GM12878 (cell line): ENCODE measurements around the gene ASPHD1. TPM values are rescaled to one million over a fixed set of nuclear protein-coding genes. Genes with fewer than 3 reads are reported as not detected.

Source experiments
- ATAC-seq: fragments of 200-7000 bp; cut with Tn5 transposase; 3 replicates; pipeline ENCODE4 v1.9.1; 2020; ENCODE audit warnings: mild to moderate bottlenecking, moderate library complexity
- BruUV-seq: library from RNA; stranded (reverse); fragments of 400-500 nt; replicated peaks from 2 replicates; lab custom pipeline; 2021; lab: Mats Ljungman, UMichigan
- CTCF ChIA-PET: fragments of 300-600 bp; sonication (Branson Sonifier 250); formaldehyde crosslinking; extraction: SDS; loops from one replicate; lab custom pipeline; 2021; ENCODE audit warnings: inconsistent platforms; lab: Yijun Ruan, JAX
- POLR2A ChIA-PET: fragments of 350-600 bp; formaldehyde crosslinking; extraction: SDS; loops from one replicate; lab custom pipeline; 2021; ENCODE audit warnings: inconsistent platforms; lab: Charles Lee
- RAD21 ChIA-PET: fragments of 300-600 bp; sonication (Branson Sonifier 250); formaldehyde crosslinking; loops from one replicate; lab custom pipeline; 2023; ENCODE audit warnings: antibody characterized with exemption; ENCODE audit not compliant: unreplicated experiment; lab: Charles Lee
- SMC1A ChIA-PET: fragments of 300-600 bp; sonication (Branson Sonifier 250); formaldehyde crosslinking; loops from one replicate; lab custom pipeline; 2023; ENCODE audit not compliant: unreplicated experiment, uncharacterized antibody; lab: Charles Lee
- DNase-seq: peaks from one replicate; pipeline ENCODE4 v3.0.0-alpha.2; 2011; ENCODE audit warnings: low read depth, low spot score
- FAIRE-seq: peaks from 3 replicates; lab custom pipeline; 2011; peaks lifted over from hg19 to GRCh38; lab: Jason Lieb, UNC
- H2AFZ ChIP-seq: 2 replicates; pipeline ENCODE4 v1.6.0; 2011; ENCODE audit warnings: low read depth, low read length, control low read depth; ENCODE audit not compliant: control insufficient read depth
- H3K27ac ChIP-seq: 2 replicates; pipeline ENCODE4 v1.5.1; 2011; ENCODE audit warnings: control low read depth; ENCODE audit not compliant: control insufficient read depth, insufficient read depth
- H3K27me3 ChIP-seq, 2 experiments: replicated peaks in 1 of 2; 2 replicates each; pipeline versions ENCODE4 v1.6.0 to v1.6.1; 2011; ENCODE audit warnings: low read length in 1 of 2; ENCODE audit not compliant: control insufficient read depth in 2 of 2, insufficient read depth in 2 of 2
- H3K36me3 ChIP-seq, 2 experiments: 2 replicates each; pipeline ENCODE4 v1.5.1; 2011; ENCODE audit warnings: low read length in 1 of 2; ENCODE audit not compliant: control insufficient read depth in 2 of 2, insufficient read depth in 2 of 2
- H3K4me1 ChIP-seq: 2 replicates; pipeline ENCODE4 v1.6.1; 2011; ENCODE audit warnings: mild to moderate bottlenecking, low read length, moderate library complexity, mixed read lengths; ENCODE audit not compliant: control insufficient read depth, insufficient read depth
- H3K4me2 ChIP-seq: 2 replicates; pipeline ENCODE4 v1.6.0; 2011; ENCODE audit warnings: control low read depth; ENCODE audit not compliant: control insufficient read depth, insufficient read depth
- H3K4me3 ChIP-seq: fragments of 200-600 bp; sonication (generic); 2 replicates; pipeline ENCODE4 v1.5.1; 2016
- H3K79me2 ChIP-seq: 2 replicates; pipeline ENCODE4 v1.6.0; 2011; ENCODE audit warnings: low read length; ENCODE audit not compliant: control insufficient read depth, insufficient read depth
- H3K9ac ChIP-seq: 2 replicates; pipeline ENCODE4 v1.8.0; 2011; ENCODE audit warnings: low read length, control low read depth, mixed read lengths; ENCODE audit not compliant: control insufficient read depth, insufficient read depth
- H3K9me3 ChIP-seq: replicated peaks from 3 replicates; pipeline ENCODE4 v1.5.1; 2011; ENCODE audit warnings: mild to moderate bottlenecking, low read length; ENCODE audit not compliant: control insufficient read depth, insufficient read depth
- H4K20me1 ChIP-seq: 2 replicates; pipeline ENCODE4 v1.6.0; 2011; ENCODE audit not compliant: control insufficient read depth, insufficient read depth
- ATF3 ChIP-seq: IDR thresholded peaks from 2 replicates; pipeline ENCODE4 v1.6.1; 2011; ENCODE audit warnings: low read depth, mild to moderate bottlenecking, low read length, moderate library complexity, borderline replicate concordance; ENCODE audit errors: extremely low read depth
- CBX5 ChIP-seq: sonication (generic); IDR thresholded peaks from 2 replicates; pipeline ENCODE4 v1.6.1; 2016; ENCODE audit warnings: low read depth, moderate library complexity, mild to moderate bottlenecking, inconsistent platforms
- FOS ChIP-seq: IDR thresholded peaks from 3 replicates; pipeline ENCODE4 v1.6.1; 2011; ENCODE audit warnings: borderline replicate concordance; ENCODE audit not compliant: insufficient read length; ENCODE audit errors: extremely low read depth
- GATAD2B ChIP-seq: fragments of 450-650 bp; conservative IDR thresholded peaks from 2 replicates; pipeline ENCODE4 v1.6.1; 2017; ENCODE audit warnings: low read depth, mild to moderate bottlenecking, moderate library complexity
- RBBP5 ChIP-seq: fragments of 200-600 bp; sonication (generic); conservative IDR thresholded peaks from 2 replicates; pipeline ENCODE4 v1.6.1; 2016
- RFX5 ChIP-seq: IDR thresholded peaks from 2 replicates; pipeline ENCODE4 v1.6.1; 2011; ENCODE audit warnings: low read depth, low read length, improper control_type of control experiment
- SIX5 ChIP-seq: IDR thresholded peaks from 2 replicates; pipeline ENCODE4 v1.6.1; 2011; ENCODE audit warnings: mild to moderate bottlenecking, low read depth, low read length, moderate library complexity; ENCODE audit not compliant: severe bottlenecking
- ZNF384 ChIP-seq: IDR thresholded peaks from 2 replicates; pipeline ENCODE4 v1.6.1; 2012; ENCODE audit warnings: low read depth, mild to moderate bottlenecking, low read length, improper control_type of control experiment, borderline replicate concordance
- WGBS: methylation state at CpG from one replicate; pipeline ENCODE4 v1.1.6; 2016; ENCODE audit warnings: low lambda C conversion rate; ENCODE audit not compliant: insufficient replicate concordance, insufficient coverage; ENCODE audit errors: missing lambda C conversion rate; 5-methylcytosine and 5-hydroxymethylcytosine counted together
- in situ Hi-C: fragments of 300-500 bp; cut with MboI; formaldehyde crosslinking; loops from 9 replicates; pipeline ENCODE4 v1.14.3; 2018; ENCODE audit warnings: mixed read lengths
- intact Hi-C: fragments of 100-400 bp; cut with micrococcal nuclease; formaldehyde crosslinking; loops from one replicate; pipeline ENCODE4 v1.14.2; 2022; ENCODE audit not compliant: unreplicated experiment
- polyA plus RNA-seq, 11 experiments: library from polyadenylated mRNA; depleted of rRNA in 4 of 11; unstranded in 6 of 11; stranded (reverse) in 5 of 11; fragments of >200 nt; fragmentation: Nextera tagmentation in 4 of 11; fragmentation: Illumina TruSeq in 1 of 11; extraction: Ambion mirVana in 4 of 11; extraction: Trizol in 1 of 11; gene quantifications; 1 replicate in 1 of 11; 2 replicates in 10 of 11; pipeline versions ENCODE4 v1.2.1 to v1.2.3, GENCODE V29; 2011 to 2016; ENCODE audit warnings: inconsistent platforms in 2 of 11, missing spikeins in 2 of 11, low read depth in 1 of 11
- total RNA-seq, 4 experiments: library from RNA; depleted of rRNA in 3 of 4; stranded (reverse); fragments of >200 nt in 3 of 4; fragmentation: Illumina TruSeq in 1 of 4; extraction: Trizol in 1 of 4; gene quantifications; 2 replicates each; pipeline versions ENCODE4 v1.2.1 to v1.2.3, GENCODE V29; 2013 to 2021
- TF ChIP-seq, protein P1 (sequence below): fragments of 450-650 bp; IDR thresholded peaks from 2 replicates; pipeline ENCODE4 v1.6.1; 2016; ENCODE audit warnings: mild to moderate bottlenecking

Gene ASPHD1
- total and polyA plus RNA-seq, 10 of the 15 experiments (the other 5 are each of a cell fraction or from before 2014, with no cell fraction given), result not detected

DNA sequence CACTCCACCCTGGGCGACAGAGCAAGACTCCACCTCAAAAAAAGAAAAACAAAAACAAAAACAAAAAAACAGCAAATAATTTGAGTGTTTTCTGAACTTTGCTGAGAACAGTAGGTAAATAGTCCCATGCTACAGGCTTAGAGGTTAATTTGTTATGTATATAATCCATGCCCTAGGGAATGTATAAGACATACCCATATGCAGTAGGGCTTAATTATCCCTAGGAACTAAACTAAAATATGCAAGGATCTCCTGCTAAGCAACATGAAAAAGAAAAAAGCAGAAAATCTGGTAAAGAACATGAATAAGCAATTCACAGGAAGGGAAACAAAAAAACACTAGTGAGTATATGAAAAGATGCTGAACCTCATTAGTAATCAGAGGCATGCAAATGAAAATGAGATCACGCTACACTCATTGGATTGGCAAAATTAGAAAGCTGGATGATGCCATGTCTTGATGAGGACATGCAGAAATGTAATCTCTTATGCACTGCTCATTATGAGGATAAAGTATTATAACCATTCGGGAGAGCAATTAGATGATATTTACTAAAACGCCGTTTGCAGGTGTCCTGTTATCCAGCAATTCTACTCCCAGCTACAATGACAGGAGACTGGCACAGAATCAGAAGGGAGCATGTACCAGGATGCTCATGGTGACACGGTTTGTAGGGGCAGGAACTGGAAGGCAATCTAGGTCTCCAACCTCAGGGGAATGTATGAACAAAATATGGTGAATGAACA, 20.2 kb downstream of the ASPHD1 start:
- Histone ChIP-seq H3K36me3 (peaks cover 0 to 9% of the 10 kb centered on the region in 2 experiments; a peak in 3 of 4 replicates), H3K9ac (no peak overlapping the region), H3K27me3 (no peaks in the 10 kb centered on the region), H3K9me3 (no peaks in the 10 kb centered on the region), H3K4me1 (no peaks in the 10 kb centered on the region; the same call in 1 of the 2 replicates), H3K27ac (no peak overlapping the region), H3K4me3 (no peak overlapping the region), H2AFZ (no peak overlapping the region), H3K79me2 (peaks cover 7% of the 10 kb centered on the region), H3K4me2 (no peak overlapping the region), H4K20me1 (no peaks in the 10 kb centered on the region)
- FAIRE-seq (no peak), DNase-seq (no peak), ATAC-seq (no peak)
- ChIA-PET SMC1A (interaction anchor here (1.0 to 1.1 kb wide), 2 partner anchors 41 to 55 kb away, joined by 3 to 4 read pairs; no protein-coding TSS in a partner anchor), POLR2A (no interaction called here), RAD21 (no interaction called here), CTCF (interaction anchor here (0.9 kb wide), 1 partner anchor 52 kb away, joined by 4 read pairs; no protein-coding TSS in a partner anchor)
- in situ Hi-C loops, result no loop called here
- BruUV-seq, result no TSS peak
- WGBS, result 94% methylated on average over 6 of the region's 6 CpGs
- intact Hi-C loops, result loop anchor here (10.0 kb wide), 1 partner anchor 56 kb away; the partner anchor contains the start of gene CDIPT
- TF ChIP-seq FOS (no peak), ZNF384 (no peak), CBX5 (no peak), RBBP5 (no peak), RFX5 (no peak), SIX5 (no peak), ATF3 (no peak), GATAD2B (no peak)
- TF ChIP-seq, protein P1, sequence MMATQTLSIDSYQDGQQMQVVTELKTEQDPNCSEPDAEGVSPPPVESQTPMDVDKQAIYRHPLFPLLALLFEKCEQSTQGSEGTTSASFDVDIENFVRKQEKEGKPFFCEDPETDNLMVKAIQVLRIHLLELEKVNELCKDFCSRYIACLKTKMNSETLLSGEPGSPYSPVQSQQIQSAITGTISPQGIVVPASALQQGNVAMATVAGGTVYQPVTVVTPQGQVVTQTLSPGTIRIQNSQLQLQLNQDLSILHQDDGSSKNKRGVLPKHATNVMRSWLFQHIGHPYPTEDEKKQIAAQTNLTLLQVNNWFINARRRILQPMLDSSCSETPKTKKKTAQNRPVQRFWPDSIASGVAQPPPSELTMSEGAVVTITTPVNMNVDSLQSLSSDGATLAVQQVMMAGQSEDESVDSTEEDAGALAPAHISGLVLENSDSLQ, result no peak
- TF ChIP-seq, all 136 proteins: peak for 0
